PFSK-1 (cell line): ENCODE data around the gene NCOA1.

Experiments used
- FOXP2 ChIP-seq: optimal IDR thresholded peaks from 2 replicates; pipeline ENCODE3; 2011; ENCODE audit warnings: borderline replicate concordance, control low read depth, inconsistent platforms; ENCODE audit not compliant: insufficient read depth; ENCODE audit errors: extremely low read length, extremely low read depth
- POLR2AphosphoS5 ChIP-seq: IDR thresholded peaks from 2 replicates; pipeline ENCODE4 v1.6.1; 2012; ENCODE audit warnings: low read depth, mild to moderate bottlenecking, control low read depth, low read length, moderate library complexity
- SIN3A ChIP-seq: IDR thresholded peaks from 2 replicates; pipeline ENCODE4 v1.6.1; 2012; ENCODE audit warnings: mild to moderate bottlenecking, low read length, moderate library complexity, borderline replicate concordance; ENCODE audit not compliant: insufficient read depth
- TAF1 ChIP-seq: IDR thresholded peaks from 2 replicates; pipeline ENCODE4 v1.6.1; 2012; ENCODE audit warnings: low read length, control low read depth, borderline replicate concordance; ENCODE audit not compliant: insufficient read depth
- TF ChIP-seq, protein P1 (sequence below), 2 experiments: IDR thresholded peaks; 2 replicates each; pipeline versions ENCODE4 v1.6.1 to v1.8.0; 2011 to 2012; ENCODE audit warnings: low read depth in 2 of 2, low read length in 2 of 2, control low read depth in 1 of 2, inconsistent platforms in 1 of 2, mild to moderate bottlenecking in 1 of 2, moderate library complexity in 1 of 2; ENCODE audit not compliant: insufficient read depth in 1 of 2

The NCOA1 gene

GRCh38 chr2:24642351-24642750 is 151.3 kb downstream of the NCOA1 start:
- TF ChIP-seq SIN3A, result no peak
- no peak for TF ChIP-seq POLR2AphosphoS5
- TF ChIP-seq FOXP2, result no peak
- TF ChIP-seq, protein P1, sequence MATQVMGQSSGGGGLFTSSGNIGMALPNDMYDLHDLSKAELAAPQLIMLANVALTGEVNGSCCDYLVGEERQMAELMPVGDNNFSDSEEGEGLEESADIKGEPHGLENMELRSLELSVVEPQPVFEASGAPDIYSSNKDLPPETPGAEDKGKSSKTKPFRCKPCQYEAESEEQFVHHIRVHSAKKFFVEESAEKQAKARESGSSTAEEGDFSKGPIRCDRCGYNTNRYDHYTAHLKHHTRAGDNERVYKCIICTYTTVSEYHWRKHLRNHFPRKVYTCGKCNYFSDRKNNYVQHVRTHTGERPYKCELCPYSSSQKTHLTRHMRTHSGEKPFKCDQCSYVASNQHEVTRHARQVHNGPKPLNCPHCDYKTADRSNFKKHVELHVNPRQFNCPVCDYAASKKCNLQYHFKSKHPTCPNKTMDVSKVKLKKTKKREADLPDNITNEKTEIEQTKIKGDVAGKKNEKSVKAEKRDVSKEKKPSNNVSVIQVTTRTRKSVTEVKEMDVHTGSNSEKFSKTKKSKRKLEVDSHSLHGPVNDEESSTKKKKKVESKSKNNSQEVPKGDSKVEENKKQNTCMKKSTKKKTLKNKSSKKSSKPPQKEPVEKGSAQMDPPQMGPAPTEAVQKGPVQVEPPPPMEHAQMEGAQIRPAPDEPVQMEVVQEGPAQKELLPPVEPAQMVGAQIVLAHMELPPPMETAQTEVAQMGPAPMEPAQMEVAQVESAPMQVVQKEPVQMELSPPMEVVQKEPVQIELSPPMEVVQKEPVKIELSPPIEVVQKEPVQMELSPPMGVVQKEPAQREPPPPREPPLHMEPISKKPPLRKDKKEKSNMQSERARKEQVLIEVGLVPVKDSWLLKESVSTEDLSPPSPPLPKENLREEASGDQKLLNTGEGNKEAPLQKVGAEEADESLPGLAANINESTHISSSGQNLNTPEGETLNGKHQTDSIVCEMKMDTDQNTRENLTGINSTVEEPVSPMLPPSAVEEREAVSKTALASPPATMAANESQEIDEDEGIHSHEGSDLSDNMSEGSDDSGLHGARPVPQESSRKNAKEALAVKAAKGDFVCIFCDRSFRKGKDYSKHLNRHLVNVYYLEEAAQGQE (IDR thresholded peaks at IDR 0.05; ENCODE audit: insufficient read depth in 1 of 2, low read depth in 2 of 2, low read length in 2 of 2), result no peak

DNA sequence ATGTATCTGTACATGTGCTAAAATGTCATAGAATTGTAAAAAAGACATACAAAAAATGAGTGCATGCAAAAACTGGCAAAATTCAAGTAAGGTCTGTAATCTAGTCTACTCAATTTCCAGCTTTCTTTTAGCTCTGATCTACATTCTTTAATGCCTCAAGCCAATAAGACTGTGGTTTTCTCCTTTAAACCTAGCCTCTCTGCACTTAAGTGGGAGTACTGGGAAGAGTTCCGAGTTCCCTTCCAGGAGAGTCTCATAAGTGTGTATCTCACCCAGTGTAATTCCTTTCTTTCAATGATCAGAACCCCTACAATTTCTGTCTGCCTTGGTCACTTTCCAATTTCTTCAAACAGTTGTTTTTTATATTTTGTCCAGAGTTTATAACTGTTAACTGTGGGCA is 152.0 kb downstream of the NCOA1 start:
- TF ChIP-seq SIN3A (no peak), FOXP2 (no peak), TAF1 (no peak), POLR2AphosphoS5 (no peak)
- TF ChIP-seq, protein P1 (IDR thresholded peaks at IDR 0.05; ENCODE audit: insufficient read depth in 1 of 2, low read depth in 2 of 2, low read length in 2 of 2), result no peak

DNA sequence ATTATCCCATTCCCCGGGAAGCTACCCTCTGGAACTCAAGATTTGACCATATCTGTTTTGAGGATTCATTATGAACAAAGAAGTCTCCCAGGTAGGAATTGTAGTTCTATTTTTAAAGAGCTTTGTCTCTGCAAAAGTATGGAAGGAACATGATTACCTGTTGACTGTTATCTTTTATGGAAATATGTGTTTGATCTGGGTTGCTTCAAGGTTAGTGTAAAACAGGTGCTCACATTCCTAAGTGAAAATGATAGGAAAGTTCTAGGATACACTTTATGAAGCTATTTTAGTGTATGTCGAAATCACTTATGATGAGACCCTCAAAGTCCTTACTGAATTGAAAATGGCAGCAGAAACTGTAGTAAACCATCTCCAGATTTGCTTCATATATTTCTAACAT is 153.0 kb downstream of the NCOA1 start:
- TF ChIP-seq TAF1 (no peak), POLR2AphosphoS5 (no peak), SIN3A (no peak), FOXP2 (no peak)
- TF ChIP-seq, protein P1 (IDR thresholded peaks at IDR 0.05; ENCODE audit: insufficient read depth in 1 of 2, low read depth in 2 of 2, low read length in 2 of 2), result no peak

GRCh38 chr2:24650997-24651642 is 160.1 kb downstream of the NCOA1 start:
- TF ChIP-seq TAF1, result no peak
- TF ChIP-seq POLR2AphosphoS5, result no peak

DNA sequence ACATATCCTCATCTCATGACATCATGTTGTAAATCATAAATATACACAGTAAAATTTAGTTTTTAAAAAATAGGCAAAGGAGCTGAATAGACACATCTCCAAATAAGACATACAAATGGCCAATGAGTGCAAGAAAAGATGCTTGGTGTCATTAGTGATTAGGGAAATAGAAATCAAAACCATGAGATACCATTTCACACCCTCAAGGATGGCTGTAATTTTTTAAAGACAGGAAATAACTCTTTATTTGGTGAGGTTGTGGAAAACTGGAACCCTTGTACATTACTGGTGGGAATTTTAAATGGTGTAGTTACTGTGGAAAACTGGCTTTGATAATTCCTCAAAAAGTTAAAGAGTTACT is 160.6 kb downstream of the NCOA1 start:
- TF ChIP-seq FOXP2, result no peak
- TF ChIP-seq POLR2AphosphoS5, result no peak
- TF ChIP-seq, protein P1 (IDR thresholded peaks at IDR 0.05; ENCODE audit: insufficient read depth in 1 of 2, low read depth in 2 of 2, low read length in 2 of 2), result no peak
- TF ChIP-seq TAF1, result no peak
- no peak for TF ChIP-seq SIN3A
